Breast epithelium (tissue), 4 donors: ENCODE measurements around the gene STPG3. TPM values are rescaled to one million over a fixed set of nuclear protein-coding genes. Genes with fewer than 3 reads are reported as not detected.
A peak's percentile ranks its signal among the peaks of the same experiment; 100 is the strongest.

ENCODE experiments used
- DNase-seq, 2 donors: peaks; one replicate each; pipeline ENCODE4 v3.0.0-alpha.2; 2019; ENCODE audit warnings: low spot score in 2 of 2
- H3K27ac ChIP-seq, 2 donors: fragments of 200-600 bp; sonication (generic) in 1 of 2; one replicate each; pipeline ENCODE4 v1.5.1; 2016 to 2019; ENCODE audit warnings: mild to moderate bottlenecking in 1 of 2
- H3K27me3 ChIP-seq, 2 donors: fragments of 200-600 bp; sonication (generic) in 1 of 2; one replicate each; pipeline versions ENCODE4 v1.5.1 to v1.6.0; 2017 to 2019; ENCODE audit warnings: control low read depth in 1 of 2, mild to moderate bottlenecking in 1 of 2
- H3K36me3 ChIP-seq: fragments of 200-600 bp; one replicate; pipeline ENCODE4 v1.5.1; 2019
- H3K4me1 ChIP-seq, 2 donors: fragments of 200-600 bp; sonication (generic); one replicate each; pipeline ENCODE4 v1.5.1; 2016 to 2019; ENCODE audit warnings: control low read depth in 1 of 2
- H3K4me3 ChIP-seq, 3 donors: fragments of 200-600 bp; sonication (generic); 1 replicate in 2 of 3; 2 replicates in 1 of 3; pipeline ENCODE4 v1.5.1; 2016 to 2019; ENCODE audit warnings: mild to moderate bottlenecking in 3 of 3, moderate library complexity in 2 of 3
- H3K9me3 ChIP-seq, 2 donors: fragments of 200-600 bp; sonication (generic) in 1 of 2; one replicate each; pipeline ENCODE4 v1.5.1; 2016 to 2019; ENCODE audit warnings: control low read depth in 1 of 2
- POLR2A ChIP-seq: fragments of 450-650 bp; IDR thresholded peaks from one replicate; pipeline ENCODE4 v1.6.1; 2016; ENCODE audit warnings: antibody characterized with exemption, mild to moderate bottlenecking, moderate library complexity
- POLR2AphosphoS5 ChIP-seq, 3 donors: sonication (generic); formaldehyde crosslinking; IDR thresholded peaks; one replicate each; pipeline ENCODE4 v1.6.1; 2017; ENCODE audit warnings: antibody characterized with exemption in 3 of 3
- intact Hi-C: fragments of 100-400 bp; cut with DNase I; formaldehyde crosslinking; loops from one replicate; pipeline ENCODE4 v1.15.1; 2023; ENCODE audit warnings: low total_unique reads
- total RNA-seq, 3 donors: library from RNA; depleted of rRNA; stranded (reverse); fragments of >200 nt; gene quantifications; one replicate each; pipeline ENCODE4 v1.1.0, GENCODE V29; 2016
- TF ChIP-seq, protein P1 (sequence below), 3 donors: fragments of 450-650 bp; IDR thresholded peaks; one replicate each; pipeline ENCODE4 v1.5.1; 2016 to 2017; ENCODE audit warnings: antibody characterized with exemption in 3 of 3, mild to moderate bottlenecking in 3 of 3, moderate library complexity in 3 of 3

STPG3 gene
- total RNA-seq, 3 donors from 2014 or later = not detected

GRCh38 chr9:137275588-137276472, 24.7 kb downstream of the STPG3 start:
- DNase-seq = no peak
- Histone ChIP-seq H3K4me1 (peaks cover 3 to 5% of the 10 kb centered on the region in 2 donors), H3K27ac (no peak overlapping the region), H3K36me3 (peaks cover 5% of the 10 kb centered on the region), H3K27me3 (peaks cover under 1 to 13% of the 10 kb centered on the region in 2 donors), H3K4me3 (no peak overlapping the region), H3K9me3 (no peaks in the 10 kb centered on the region)
- intact Hi-C loops = no loop called here
- TF ChIP-seq, protein P1, sequence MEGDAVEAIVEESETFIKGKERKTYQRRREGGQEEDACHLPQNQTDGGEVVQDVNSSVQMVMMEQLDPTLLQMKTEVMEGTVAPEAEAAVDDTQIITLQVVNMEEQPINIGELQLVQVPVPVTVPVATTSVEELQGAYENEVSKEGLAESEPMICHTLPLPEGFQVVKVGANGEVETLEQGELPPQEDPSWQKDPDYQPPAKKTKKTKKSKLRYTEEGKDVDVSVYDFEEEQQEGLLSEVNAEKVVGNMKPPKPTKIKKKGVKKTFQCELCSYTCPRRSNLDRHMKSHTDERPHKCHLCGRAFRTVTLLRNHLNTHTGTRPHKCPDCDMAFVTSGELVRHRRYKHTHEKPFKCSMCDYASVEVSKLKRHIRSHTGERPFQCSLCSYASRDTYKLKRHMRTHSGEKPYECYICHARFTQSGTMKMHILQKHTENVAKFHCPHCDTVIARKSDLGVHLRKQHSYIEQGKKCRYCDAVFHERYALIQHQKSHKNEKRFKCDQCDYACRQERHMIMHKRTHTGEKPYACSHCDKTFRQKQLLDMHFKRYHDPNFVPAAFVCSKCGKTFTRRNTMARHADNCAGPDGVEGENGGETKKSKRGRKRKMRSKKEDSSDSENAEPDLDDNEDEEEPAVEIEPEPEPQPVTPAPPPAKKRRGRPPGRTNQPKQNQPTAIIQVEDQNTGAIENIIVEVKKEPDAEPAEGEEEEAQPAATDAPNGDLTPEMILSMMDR (IDR thresholded peaks at IDR 0.05) = no peak
- no peak for TF ChIP-seq POLR2AphosphoS5 (IDR thresholded peaks at IDR 0.05)
- TF ChIP-seq POLR2A = no peak

GRCh38 chr9:137276473-137277328, 25.6 kb downstream of the STPG3 start:
- peaks cover 5% of the 10 kb centered on the region for H3K36me3 ChIP-seq
- peaks cover 2 to 20% of the 10 kb centered on the region in 2 donors for H3K27me3 ChIP-seq
- intact Hi-C loops = no loop called here
- H3K4me3 ChIP-seq = peak overlapping the region; percentile 47 to 60 (median 51)
- no peak for DNase-seq
- TF ChIP-seq POLR2AphosphoS5 (IDR thresholded peaks at IDR 0.05) (no peak), POLR2A (no peak)
- TF ChIP-seq, protein P1 (IDR thresholded peaks at IDR 0.05) = no peak
- no peaks in the 10 kb centered on the region for H3K9me3 ChIP-seq
- H3K4me1 ChIP-seq = peaks cover 5 to 7% of the 10 kb centered on the region in 2 donors
- peak overlapping the region; percentile 51 to 89 for H3K27ac ChIP-seq

DNA sequence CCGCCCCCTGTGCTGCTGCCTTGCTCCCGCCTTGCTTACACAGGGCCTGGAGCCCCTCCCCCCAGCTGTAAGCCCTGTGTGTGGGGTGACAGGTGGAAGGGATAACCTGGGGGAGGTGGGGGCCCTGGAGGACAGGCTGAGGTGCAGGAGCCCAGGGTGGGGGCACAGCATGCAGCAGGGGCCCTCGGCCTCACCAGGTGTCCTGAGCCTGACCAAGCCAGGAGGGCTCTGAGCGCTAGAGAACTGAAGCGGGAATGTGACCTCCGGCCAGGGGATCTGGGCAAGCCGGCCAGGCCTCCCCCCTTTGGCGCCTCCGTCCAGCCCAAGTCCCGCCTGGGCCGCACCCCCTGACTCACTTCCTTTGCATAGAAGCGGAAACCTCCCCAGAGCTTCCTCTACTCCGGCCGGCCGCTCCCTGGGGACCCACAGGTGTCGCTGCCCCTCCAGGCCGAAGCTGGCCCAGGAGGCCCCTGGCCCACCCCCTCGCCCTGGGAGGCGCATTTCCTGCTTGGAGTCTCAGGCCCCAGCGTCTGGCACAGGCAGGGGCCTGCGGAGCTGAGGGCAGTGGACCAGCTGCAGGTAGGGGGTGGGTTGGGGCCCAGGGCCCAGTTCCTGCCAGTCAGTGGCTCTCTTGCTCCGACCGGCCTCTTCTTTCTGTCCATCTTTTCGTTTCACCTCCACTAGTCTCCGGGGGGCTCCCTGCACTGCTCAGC, 26.4 kb downstream of the STPG3 start, which contains the start of gene TOR4A:
Gene TOR4A (plus strand): TSS at position 398 of the 713 bp plus-strand sequence. CDS start 964 bp downstream, outside the sequence.
- Histone ChIP-seq H3K4me3 (peak within 1 kb of the TSS; percentile 47 to 60 (median 51)), H3K9me3 (no peaks in the 10 kb centered on the region), H3K36me3 (peaks cover 3% of the 10 kb centered on the region), H3K27ac (peak within 1 kb of the TSS; percentile 51 to 89), H3K27me3 (peaks cover 2 to 20% of the 10 kb centered on the region in 2 donors), H3K4me1 (peaks cover 5 to 7% of the 10 kb centered on the region in 2 donors)
- TF ChIP-seq POLR2AphosphoS5 (IDR thresholded peaks at IDR 0.05) (peak in 1 of 3 donors; percentile 31), POLR2A (no peak)
- TF ChIP-seq, protein P1 (IDR thresholded peaks at IDR 0.05) = no peak
- no peak for DNase-seq
- intact Hi-C loops = no loop called here

- Histone ChIP-seq H3K27ac (peak overlapping the region in 1 of 2 donors; percentile 63), H3K27me3 (peaks cover 2 to 20% of the 10 kb centered on the region in 2 donors), H3K36me3 (no peaks in the 10 kb centered on the region), H3K4me1 (peaks cover 5 to 7% of the 10 kb centered on the region in 2 donors), H3K9me3 (no peaks in the 10 kb centered on the region), H3K4me3 (peak overlapping the region; percentile 47 to 60 (median 51))
- TF ChIP-seq POLR2A (no peak), POLR2AphosphoS5 (IDR thresholded peaks at IDR 0.05) (no peak)
- TF ChIP-seq, protein P1 (IDR thresholded peaks at IDR 0.05) = no peak
- intact Hi-C loops = no loop called here
- DNase-seq = no peak
Observed at GRCh38 chr9:137278061-137278701, 27.1 kb downstream of the STPG3 start.
